ENCODE data around the gene OR8U1. TPM values are rescaled to one million over a fixed set of nuclear protein-coding genes. Genes with fewer than 3 reads are reported as not detected.

Gene OR8U1
- not detected in 2 replicates for total RNA-seq (2022)
- not detected for Bru-seq, nascent RNA
- not detected for BruChase-seq, experiment 1, labeled RNA remaining after a 6-hour chase
- not detected for BruChase-seq, experiment 2, labeled RNA remaining after a 2-hour chase
- long read RNA-seq, result 0 reads

DNA sequence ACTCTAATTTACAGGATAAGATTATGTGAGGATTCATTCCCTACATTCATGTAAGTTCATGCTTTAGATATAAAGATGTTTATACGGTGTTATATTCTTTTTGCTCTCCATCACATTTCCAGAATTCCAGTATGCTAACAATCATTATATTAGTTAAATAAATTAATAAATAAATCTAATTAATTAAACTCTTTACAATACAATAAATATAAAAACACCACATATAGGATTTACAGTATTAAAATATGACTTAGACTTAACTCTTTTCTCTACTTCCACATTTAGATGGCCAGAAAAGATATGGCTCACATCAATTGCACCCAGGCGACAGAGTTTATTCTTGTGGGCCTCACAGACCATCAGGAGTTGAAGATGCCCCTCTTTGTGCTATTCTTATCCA, at the start of gene OR8U1:
Gene OR8U1, plus strand, starts transcription at position 301 of the 400 bp plus-strand sequence. Its CDS starts 0 bp downstream, at position 301.
- TF ChIP-seq, protein P1, sequence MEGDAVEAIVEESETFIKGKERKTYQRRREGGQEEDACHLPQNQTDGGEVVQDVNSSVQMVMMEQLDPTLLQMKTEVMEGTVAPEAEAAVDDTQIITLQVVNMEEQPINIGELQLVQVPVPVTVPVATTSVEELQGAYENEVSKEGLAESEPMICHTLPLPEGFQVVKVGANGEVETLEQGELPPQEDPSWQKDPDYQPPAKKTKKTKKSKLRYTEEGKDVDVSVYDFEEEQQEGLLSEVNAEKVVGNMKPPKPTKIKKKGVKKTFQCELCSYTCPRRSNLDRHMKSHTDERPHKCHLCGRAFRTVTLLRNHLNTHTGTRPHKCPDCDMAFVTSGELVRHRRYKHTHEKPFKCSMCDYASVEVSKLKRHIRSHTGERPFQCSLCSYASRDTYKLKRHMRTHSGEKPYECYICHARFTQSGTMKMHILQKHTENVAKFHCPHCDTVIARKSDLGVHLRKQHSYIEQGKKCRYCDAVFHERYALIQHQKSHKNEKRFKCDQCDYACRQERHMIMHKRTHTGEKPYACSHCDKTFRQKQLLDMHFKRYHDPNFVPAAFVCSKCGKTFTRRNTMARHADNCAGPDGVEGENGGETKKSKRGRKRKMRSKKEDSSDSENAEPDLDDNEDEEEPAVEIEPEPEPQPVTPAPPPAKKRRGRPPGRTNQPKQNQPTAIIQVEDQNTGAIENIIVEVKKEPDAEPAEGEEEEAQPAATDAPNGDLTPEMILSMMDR (IDR thresholded peaks at IDR 0.05; ENCODE audit: unreplicated experiment), result no peak
- no peak within 1 kb of the TSS for H3K27ac Mint-ChIP-seq (ENCODE audit: low read depth, unreplicated experiment)
- H3K27me3 Mint-ChIP-seq (ENCODE audit: insufficient read depth, unreplicated experiment), result no peaks in the 10 kb centered on the region
- no peak for DNase-seq (ENCODE audit: unreplicated experiment)
- POLR2A ChIA-PET, result no interaction called here
- H3K9me3 Mint-ChIP-seq (ENCODE audit: unreplicated experiment), result peaks cover 38% of the 10 kb centered on the region
- no peaks in the 10 kb centered on the region for H3K36me3 Mint-ChIP-seq (ENCODE audit: insufficient read depth, unreplicated experiment)
- no peak within 1 kb of the TSS for H3K4me3 Mint-ChIP-seq (ENCODE audit: unreplicated experiment)
- CTCF ChIA-PET, result no interaction called here
- intact Hi-C loops (cut with micrococcal nuclease), result no loop called here
- H3K4me1 Mint-ChIP-seq (ENCODE audit: insufficient read depth, unreplicated experiment), result no peaks in the 10 kb centered on the region
- no TSS peak for BruUV-seq (replicated peaks)

DNA sequence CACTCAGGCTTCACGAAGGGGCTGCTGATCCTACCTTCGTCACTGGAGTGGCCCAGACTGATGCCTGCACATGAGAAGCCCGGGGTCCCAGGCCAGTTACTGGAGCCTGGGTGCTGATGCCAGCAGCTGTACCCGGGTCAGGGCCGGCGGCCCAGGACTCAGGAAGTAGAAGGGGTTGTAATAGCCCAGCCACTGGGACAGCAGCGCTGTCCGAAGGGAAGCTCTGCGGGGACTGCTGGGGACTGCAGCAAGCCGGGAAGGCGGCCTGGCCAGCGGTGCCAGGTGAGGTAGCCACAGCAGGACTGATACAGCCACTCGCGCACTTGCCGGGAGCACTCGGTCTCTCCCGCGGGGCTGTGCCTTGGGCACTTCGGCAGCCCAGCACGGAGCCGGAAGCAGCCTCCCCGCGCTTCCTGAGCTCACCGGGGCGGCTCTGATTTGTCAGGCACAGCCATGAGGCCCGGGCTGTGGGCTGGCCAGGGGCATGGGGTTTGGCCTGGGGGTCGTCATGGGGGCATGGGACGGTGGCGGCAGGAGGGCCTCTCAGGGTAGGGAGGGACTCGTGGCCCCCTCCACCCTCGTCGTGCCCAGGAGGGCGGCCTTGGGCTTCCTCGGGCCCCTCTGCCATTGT, 43.4 kb upstream of the OR8U1 start:
- no peak overlapping the region for H3K27ac Mint-ChIP-seq (ENCODE audit: low read depth, unreplicated experiment)
- no TSS peak for BruUV-seq (replicated peaks)
- H3K4me3 Mint-ChIP-seq (ENCODE audit: unreplicated experiment), result no peak overlapping the region
- DNase-seq (ENCODE audit: unreplicated experiment), result no peak
- ChIA-PET POLR2A (no interaction called here), CTCF (interaction anchor here (0.5 kb wide), 1 partner anchor 305 kb away, joined by 3 read pairs; no protein-coding TSS in a partner anchor)
- intact Hi-C loops (cut with micrococcal nuclease), result no loop called here
- TF ChIP-seq, protein P1 (IDR thresholded peaks at IDR 0.05; ENCODE audit: unreplicated experiment), result no peak
- H3K27me3 Mint-ChIP-seq (ENCODE audit: insufficient read depth, unreplicated experiment), result no peaks in the 10 kb centered on the region
- H3K4me1 Mint-ChIP-seq (ENCODE audit: insufficient read depth, unreplicated experiment), result no peaks in the 10 kb centered on the region
- peaks cover 18% of the 10 kb centered on the region for H3K9me3 Mint-ChIP-seq (ENCODE audit: unreplicated experiment)
- no peaks in the 10 kb centered on the region for H3K36me3 Mint-ChIP-seq (ENCODE audit: insufficient read depth, unreplicated experiment)

DNA sequence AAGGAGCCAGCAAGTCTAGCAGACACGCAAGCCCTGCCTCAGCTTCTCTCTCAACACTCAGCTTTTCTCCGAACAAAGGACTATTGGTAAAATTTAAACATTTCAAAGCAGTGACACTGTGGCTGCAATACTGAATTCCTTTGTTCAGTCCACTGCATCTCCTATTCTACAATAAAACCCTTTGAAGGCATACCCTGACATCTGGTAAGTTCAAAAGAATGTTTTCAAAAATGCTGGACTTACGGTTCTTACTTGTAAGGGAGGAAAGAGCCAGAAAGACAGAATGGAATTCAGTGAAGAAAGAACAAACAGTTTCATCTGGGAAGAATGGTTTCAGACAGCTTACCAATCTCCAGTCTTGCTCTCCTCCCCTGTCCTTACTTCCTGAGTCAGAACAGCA, 42.3 kb upstream of the OR8U1 start:
- H3K4me1 Mint-ChIP-seq (ENCODE audit: insufficient read depth, unreplicated experiment), result no peaks in the 10 kb centered on the region
- H3K4me3 Mint-ChIP-seq (ENCODE audit: unreplicated experiment), result no peak overlapping the region
- no peaks in the 10 kb centered on the region for H3K36me3 Mint-ChIP-seq (ENCODE audit: insufficient read depth, unreplicated experiment)
- POLR2A ChIA-PET, result no interaction called here
- DNase-seq (ENCODE audit: unreplicated experiment), result no peak
- CTCF ChIA-PET, result no interaction called here
- intact Hi-C loops (cut with micrococcal nuclease), result no loop called here
- no TSS peak for BruUV-seq (replicated peaks)
- peaks cover 11% of the 10 kb centered on the region for H3K9me3 Mint-ChIP-seq (ENCODE audit: unreplicated experiment)
- no peaks in the 10 kb centered on the region for H3K27me3 Mint-ChIP-seq (ENCODE audit: insufficient read depth, unreplicated experiment)
- no peak overlapping the region for H3K27ac Mint-ChIP-seq (ENCODE audit: low read depth, unreplicated experiment)
- TF ChIP-seq, protein P1 (IDR thresholded peaks at IDR 0.05; ENCODE audit: unreplicated experiment), result no peak

DNA sequence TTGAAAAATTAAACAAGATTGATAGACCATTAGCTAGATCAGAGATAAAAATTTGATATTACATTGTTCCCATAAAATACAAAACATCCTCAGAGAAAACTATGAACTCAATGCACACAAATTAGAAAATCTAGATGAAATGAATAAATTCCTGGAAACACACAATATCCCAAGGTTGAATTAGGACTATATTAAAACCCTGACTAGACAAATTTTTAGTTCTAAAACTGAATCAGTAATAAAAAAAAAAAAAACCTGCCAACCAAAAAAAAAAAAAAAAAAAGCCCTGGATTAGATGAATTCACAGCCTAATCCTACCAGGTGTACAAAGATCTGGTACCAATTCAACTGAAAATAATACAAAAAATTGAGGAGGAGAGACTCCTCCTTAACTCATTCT, 35.1 kb upstream of the OR8U1 start:
- Mint-ChIP-seq H3K36me3 (ENCODE audit: insufficient read depth, unreplicated experiment) (no peaks in the 10 kb centered on the region), H3K27ac (ENCODE audit: low read depth, unreplicated experiment) (no peak overlapping the region), H3K4me3 (ENCODE audit: unreplicated experiment) (no peak overlapping the region), H3K4me1 (ENCODE audit: insufficient read depth, unreplicated experiment) (no peaks in the 10 kb centered on the region), H3K9me3 (ENCODE audit: unreplicated experiment) (peaks cover 13% of the 10 kb centered on the region), H3K27me3 (ENCODE audit: insufficient read depth, unreplicated experiment) (no peaks in the 10 kb centered on the region)
- TF ChIP-seq, protein P1 (IDR thresholded peaks at IDR 0.05; ENCODE audit: unreplicated experiment), result no peak
- no peak for DNase-seq (ENCODE audit: unreplicated experiment)
- intact Hi-C loops (cut with micrococcal nuclease), result no loop called here
- POLR2A ChIA-PET, result no interaction called here
- BruUV-seq (replicated peaks), result no TSS peak
- CTCF ChIA-PET, result no interaction called here
